ENCODE results near the gene KRCC1.
A peak's percentile ranks its signal among the peaks of the same experiment; 100 is the strongest.
"Not testable (repeated sequence)": the region's sequence is repeated elsewhere in the genome, so short reads cannot be mapped to it uniquely, and the experiment has no call there.

The KRCC1 gene

DNA sequence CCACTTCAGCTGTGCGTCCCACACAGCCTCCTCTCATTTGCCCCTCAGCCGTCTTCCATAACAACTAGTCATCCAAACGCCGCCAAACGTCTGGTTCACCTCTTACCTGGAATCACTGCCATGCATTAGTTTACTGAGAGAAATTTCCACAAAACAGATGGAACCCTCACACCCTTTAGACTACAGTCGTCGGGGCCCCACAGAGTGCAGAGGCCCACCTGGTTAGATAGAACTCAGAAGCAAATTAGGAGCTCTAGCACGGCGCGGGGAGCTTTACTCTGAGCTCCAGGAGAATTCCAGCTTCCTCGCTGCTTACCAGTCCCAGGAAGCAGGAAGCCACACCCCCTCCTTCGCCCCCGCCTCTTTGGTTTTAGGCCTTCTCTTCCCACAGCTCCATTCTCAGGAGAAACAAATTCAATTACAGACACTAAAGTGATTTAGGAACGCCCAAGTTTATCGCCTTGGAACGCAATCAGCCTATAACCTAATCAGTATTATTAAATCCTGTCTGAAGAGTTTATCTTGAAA is 48.6 kb downstream of the KRCC1 start:
- H3K4me3 ChIP-seq (ENCODE audit: low read depth, low read length): no peak overlapping the region
- TF ChIP-seq, protein P1, sequence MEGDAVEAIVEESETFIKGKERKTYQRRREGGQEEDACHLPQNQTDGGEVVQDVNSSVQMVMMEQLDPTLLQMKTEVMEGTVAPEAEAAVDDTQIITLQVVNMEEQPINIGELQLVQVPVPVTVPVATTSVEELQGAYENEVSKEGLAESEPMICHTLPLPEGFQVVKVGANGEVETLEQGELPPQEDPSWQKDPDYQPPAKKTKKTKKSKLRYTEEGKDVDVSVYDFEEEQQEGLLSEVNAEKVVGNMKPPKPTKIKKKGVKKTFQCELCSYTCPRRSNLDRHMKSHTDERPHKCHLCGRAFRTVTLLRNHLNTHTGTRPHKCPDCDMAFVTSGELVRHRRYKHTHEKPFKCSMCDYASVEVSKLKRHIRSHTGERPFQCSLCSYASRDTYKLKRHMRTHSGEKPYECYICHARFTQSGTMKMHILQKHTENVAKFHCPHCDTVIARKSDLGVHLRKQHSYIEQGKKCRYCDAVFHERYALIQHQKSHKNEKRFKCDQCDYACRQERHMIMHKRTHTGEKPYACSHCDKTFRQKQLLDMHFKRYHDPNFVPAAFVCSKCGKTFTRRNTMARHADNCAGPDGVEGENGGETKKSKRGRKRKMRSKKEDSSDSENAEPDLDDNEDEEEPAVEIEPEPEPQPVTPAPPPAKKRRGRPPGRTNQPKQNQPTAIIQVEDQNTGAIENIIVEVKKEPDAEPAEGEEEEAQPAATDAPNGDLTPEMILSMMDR (IDR thresholded peaks at IDR 0.05; ENCODE audit: insufficient read depth, low read length, missing control alignments): no peak
- ChIA-PET POLR2A (no interaction called here), CTCF (no interaction called here)
- no peak for DNase-seq (ENCODE audit: low read depth, low spot score)

DNA sequence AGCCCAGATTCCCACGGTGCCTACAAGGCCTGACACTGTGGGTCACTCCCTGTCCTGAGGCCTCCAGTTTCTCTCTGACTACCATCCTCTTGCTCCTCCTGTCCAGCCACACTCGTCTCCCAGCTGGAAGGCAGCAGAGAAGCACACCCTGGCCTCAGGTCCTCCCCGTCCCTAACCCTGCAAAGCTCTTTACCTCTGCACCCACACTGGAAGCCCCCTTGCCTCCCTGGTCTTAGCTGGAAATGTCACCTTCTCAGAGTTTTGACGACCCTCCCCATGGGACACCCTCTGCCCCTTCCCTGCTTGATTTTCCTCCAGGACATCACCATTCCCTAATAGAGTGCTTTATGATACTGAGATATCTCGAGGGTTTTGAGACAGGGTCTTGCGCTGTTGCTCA is 49.8 kb downstream of the KRCC1 start:
- CTCF ChIA-PET: interaction anchor here (2.0 kb wide), 1 partner anchor 10 kb away, joined by 4 read pairs; no protein-coding TSS in a partner anchor
- no peak overlapping the region for H3K4me3 ChIP-seq (ENCODE audit: low read depth, low read length)
- no peak for DNase-seq (ENCODE audit: low read depth, low spot score)
- TF ChIP-seq, protein P1 (IDR thresholded peaks at IDR 0.05; ENCODE audit: insufficient read depth, low read length, missing control alignments): no peak
- POLR2A ChIA-PET: no interaction called here

DNA sequence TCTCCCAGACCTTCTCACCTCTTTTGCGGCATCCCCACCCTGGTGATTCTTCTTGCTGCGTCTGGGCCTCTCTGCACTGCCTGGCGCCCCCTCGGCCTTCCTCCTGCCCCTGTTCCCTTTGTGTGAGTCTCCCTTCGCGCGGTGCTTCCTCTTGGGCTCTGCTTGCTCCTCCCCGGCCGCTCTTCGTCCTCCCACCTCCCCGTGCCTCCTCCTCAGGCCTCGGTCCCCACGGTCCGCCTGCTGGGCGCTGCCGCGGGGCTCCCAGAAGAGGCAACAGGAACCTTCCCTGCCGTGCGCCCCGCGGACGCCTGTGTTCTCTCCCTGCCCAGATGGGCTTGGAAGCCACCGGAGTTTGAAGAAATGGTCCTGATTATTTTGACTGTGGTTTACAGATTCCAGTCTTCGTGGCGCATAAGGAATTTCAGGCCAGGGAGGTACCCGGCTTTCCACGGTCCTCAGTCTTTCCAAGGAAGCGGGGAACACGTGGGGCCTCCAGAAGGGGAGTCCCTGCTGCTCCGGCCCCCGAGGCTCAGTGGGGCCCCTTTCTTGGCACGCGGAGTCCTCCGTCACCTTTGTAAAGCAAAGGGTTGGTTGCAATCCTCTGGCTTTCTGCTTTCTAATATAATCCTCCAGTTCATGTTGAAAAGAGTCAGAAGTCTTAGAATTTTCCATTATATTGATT is 52.4 kb downstream of the KRCC1 start:
- ChIA-PET CTCF (interaction anchor here (1.1 to 1.5 kb wide), 2 partner anchors 9 to 57 kb away, joined by 4 to 5 read pairs; no protein-coding TSS in a partner anchor), POLR2A (no interaction called here)
- H3K4me3 ChIP-seq (ENCODE audit: low read depth, low read length): peak overlapping the region; percentile 15; the same call in 1 of the 2 replicates
- TF ChIP-seq, protein P1 (IDR thresholded peaks at IDR 0.05; ENCODE audit: insufficient read depth, low read length, missing control alignments): no peak
- no peak for DNase-seq (ENCODE audit: low read depth, low spot score)

DNA sequence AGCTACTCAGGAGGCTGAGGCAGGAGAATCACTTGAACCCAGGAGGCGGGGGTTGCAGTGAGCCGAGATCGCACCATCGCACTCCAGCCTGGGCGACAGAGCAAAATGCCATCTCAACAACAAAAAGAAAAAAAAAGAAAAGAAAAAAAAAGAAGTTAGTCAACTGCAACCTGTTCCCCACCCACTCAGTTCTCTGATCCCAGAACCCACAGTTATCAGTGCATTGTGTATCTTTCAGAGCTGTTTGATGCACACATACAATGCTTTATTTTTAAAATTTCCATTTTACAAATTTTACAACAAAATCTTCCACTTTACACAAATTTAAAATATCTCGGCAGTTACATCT is 53.2 kb downstream of the KRCC1 start:
- ChIA-PET POLR2A (interaction anchor here (0.5 kb wide), 1 partner anchor 14 kb away, joined by 3 read pairs; no protein-coding TSS in a partner anchor), CTCF (interaction anchor here (0.7 to 2.2 kb wide), 9 partner anchors 8 to 160 kb away, joined by 3 to 13 read pairs (median 4); no protein-coding TSS in a partner anchor)
- TF ChIP-seq, protein P1 (IDR thresholded peaks at IDR 0.05; ENCODE audit: insufficient read depth, low read length, missing control alignments): no peak
- no peak overlapping the region for H3K4me3 ChIP-seq (ENCODE audit: low read depth, low read length)
- DNase-seq (ENCODE audit: low read depth, low spot score): no peak

DNA sequence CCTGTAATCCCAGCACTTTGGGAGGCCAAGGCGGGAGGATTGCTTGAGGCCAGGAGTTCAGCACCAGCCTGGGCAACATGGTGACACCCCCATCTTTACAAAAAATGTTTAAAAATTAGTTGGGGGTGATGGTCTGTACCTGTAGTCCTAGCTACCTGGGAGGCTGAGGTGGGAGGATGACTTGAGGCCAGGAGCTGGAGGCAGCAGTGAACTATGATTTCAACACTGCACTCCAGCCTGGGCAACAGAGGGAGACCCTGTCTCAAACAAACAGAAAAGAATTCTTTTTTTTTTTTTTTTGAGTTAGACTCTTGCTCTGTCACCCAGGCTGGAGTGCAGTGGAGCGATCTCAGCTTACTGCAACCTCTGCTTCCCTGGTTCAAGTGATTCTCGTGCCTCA is 55.1 kb downstream of the KRCC1 start:
- not testable (repeated sequence) for H3K4me3 ChIP-seq (ENCODE audit: low read depth, low read length); DNase-seq (ENCODE audit: low read depth, low spot score)
- ChIA-PET CTCF (interaction anchor here (2.1 kb wide), 1 partner anchor 13 kb away, joined by 8 read pairs; no protein-coding TSS in a partner anchor), POLR2A (interaction anchor here (0.6 kb wide), 1 partner anchor 180 kb away, joined by 3 read pairs; no protein-coding TSS in a partner anchor)

DNA sequence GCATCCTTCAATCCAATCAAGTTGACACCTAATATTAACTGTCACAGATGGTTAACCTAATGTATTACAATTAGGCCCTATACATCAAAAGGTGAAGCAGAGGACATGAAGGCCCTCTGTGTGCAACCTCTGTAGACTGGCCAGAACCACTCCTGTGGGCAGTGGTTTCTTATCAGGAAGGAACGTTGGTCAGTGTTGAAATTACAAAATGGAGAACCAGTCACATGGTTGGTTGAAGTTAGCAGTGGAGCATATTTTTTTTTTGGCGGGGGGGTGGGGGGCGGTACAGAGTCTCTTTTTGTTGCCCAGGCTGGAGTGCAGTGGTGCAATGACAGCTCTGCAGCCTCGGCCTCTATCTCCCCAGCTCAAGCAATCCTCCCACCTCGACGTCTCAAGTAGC is 59.0 kb downstream of the KRCC1 start:
- TF ChIP-seq, protein P1 (IDR thresholded peaks at IDR 0.05; ENCODE audit: insufficient read depth, low read length, missing control alignments): no peak
- CTCF ChIA-PET: interaction anchor here (1.2 kb wide), 1 partner anchor 8 kb away, joined by 4 read pairs; no protein-coding TSS in a partner anchor
- POLR2A ChIA-PET: no interaction called here
- no peak for DNase-seq (ENCODE audit: low read depth, low spot score)
- no peak overlapping the region for H3K4me3 ChIP-seq (ENCODE audit: low read depth, low read length)
